ENCODE measurements around the gene PLBD2.

Gene PLBD2

DNA sequence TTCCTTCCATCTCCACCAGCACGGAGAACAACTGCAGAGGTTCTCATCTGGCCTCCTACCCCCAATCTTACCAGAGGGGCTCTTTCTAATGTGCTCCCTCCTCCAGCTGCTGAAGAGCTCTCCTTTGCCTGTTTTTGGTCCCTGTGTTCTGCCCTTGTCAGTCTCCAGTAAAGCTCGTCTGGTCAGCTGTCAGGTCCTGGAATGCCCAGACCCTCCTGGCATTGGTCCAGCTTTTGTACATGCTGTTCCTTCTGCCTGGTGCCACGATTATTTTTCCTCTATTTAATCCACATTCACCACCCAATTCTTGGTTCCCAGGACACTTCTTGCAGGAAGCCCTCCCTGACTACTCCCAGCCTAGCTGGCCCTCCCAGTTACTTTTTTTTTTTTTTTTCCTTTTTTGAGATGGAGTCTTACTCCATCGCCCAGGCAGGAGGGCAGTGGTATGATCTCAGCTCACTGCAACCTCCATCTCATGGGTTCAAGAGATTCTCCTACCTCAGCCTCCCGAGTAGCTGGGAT, 30.0 kb upstream of the PLBD2 start:
- no peak for DNase-seq (ENCODE audit: extremely low read depth, low read depth)
- no peak overlapping the region for H3K4me3 ChIP-seq (replicated peaks; ENCODE audit: low read depth, low read length)
- TF ChIP-seq, protein P1, sequence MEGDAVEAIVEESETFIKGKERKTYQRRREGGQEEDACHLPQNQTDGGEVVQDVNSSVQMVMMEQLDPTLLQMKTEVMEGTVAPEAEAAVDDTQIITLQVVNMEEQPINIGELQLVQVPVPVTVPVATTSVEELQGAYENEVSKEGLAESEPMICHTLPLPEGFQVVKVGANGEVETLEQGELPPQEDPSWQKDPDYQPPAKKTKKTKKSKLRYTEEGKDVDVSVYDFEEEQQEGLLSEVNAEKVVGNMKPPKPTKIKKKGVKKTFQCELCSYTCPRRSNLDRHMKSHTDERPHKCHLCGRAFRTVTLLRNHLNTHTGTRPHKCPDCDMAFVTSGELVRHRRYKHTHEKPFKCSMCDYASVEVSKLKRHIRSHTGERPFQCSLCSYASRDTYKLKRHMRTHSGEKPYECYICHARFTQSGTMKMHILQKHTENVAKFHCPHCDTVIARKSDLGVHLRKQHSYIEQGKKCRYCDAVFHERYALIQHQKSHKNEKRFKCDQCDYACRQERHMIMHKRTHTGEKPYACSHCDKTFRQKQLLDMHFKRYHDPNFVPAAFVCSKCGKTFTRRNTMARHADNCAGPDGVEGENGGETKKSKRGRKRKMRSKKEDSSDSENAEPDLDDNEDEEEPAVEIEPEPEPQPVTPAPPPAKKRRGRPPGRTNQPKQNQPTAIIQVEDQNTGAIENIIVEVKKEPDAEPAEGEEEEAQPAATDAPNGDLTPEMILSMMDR (IDR thresholded peaks at IDR 0.05; ENCODE audit: low read depth, low read length, missing control alignments) = no peak

DNA sequence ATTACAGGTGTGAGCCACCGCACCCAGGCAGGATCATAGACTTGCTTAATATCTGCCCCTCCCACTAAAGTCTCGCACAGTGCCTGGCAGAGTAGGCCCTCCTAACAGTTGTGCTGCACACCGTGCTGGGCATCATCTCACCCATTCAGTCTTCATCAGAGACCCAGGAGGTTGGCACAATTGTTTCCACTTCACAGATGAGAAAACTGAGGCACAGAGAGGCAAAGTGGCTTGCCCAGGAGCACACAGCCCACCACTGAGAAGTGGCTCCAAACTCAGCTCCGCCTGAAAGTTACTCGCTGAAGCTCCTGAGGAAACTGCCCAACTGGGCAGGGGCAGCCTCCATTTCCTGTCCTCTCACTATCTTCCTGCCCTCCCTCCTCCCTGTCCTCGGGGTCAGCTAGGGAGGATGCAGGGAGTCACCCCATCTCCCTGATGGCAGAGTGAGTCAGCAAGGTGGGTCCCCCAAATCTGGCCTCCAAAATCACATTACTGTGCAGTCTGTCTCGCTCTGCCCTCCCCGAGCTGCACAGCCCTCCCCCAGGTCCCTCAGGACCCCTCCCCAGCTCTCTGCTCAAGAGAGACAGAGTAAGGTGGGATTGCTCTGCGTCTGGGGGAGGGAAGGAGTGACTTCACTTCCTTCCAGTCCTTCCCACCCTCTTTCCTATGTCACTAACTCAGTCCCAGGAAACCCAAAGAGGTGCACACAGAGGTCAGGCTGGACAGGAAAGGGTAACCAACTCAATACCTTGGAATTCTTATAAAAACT, 29.2 kb upstream of the PLBD2 start:
- no peak overlapping the region for H3K4me3 ChIP-seq (replicated peaks; ENCODE audit: low read depth, low read length)
- TF ChIP-seq, protein P1 (IDR thresholded peaks at IDR 0.05; ENCODE audit: low read depth, low read length, missing control alignments) = no peak
- no peak for DNase-seq (ENCODE audit: extremely low read depth, low read depth)

DNA sequence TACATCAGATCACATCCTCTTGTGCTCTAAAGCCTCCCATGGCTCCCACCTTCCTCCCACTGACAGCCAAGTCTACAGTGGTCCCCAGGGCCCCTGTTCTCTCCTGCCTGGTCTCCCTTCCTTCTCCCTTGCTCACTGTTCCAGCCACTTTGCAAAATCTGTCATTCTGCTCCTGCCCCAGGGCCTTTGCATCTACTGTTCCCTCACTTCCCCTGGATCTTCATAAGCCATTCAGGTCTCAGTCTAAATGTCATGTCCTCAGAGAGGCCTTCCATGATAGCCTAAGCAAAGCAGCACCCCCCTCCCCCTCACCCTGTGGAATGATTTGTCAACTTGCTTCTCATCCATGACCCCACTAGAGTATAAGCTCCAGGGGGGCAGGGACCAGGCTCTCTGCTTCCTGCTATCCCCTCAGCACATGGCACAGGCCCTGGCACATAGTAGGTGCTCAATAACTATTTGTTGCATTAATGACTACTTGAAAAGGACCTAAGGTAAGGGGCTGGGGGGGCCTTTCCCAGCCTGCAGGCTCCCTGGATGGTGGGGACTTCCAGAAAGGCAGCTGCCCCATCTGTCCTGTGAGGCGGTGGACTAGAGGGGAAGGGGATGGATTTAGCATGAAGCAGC, 28.5 kb upstream of the PLBD2 start:
- H3K4me3 ChIP-seq (replicated peaks; ENCODE audit: low read depth, low read length) = no peak overlapping the region
- DNase-seq (ENCODE audit: extremely low read depth, low read depth) = no peak
- TF ChIP-seq, protein P1 (IDR thresholded peaks at IDR 0.05; ENCODE audit: low read depth, low read length, missing control alignments) = no peak

DNA sequence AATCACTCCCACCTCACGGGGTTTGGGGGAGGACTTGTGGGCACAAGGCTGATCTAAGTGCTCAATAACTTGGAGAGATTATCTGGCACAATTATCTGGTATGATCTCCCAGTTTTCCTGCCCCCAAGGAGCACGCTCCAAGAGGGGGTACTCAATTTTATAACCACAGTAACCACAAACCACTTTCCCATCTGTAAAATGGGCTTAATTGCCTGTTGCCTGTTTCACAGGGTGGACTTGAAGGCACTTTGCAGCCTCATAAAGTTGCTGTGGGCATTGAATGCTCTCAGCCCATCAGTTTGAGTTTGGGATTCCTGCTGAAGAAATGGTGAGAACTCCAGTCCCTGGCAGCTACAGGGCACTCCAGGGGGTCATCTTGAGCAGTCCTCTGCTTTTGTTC, 27.9 kb upstream of the PLBD2 start:
- TF ChIP-seq, protein P1 (IDR thresholded peaks at IDR 0.05; ENCODE audit: low read depth, low read length, missing control alignments) = no peak
- DNase-seq (ENCODE audit: extremely low read depth, low read depth) = no peak
- no peak overlapping the region for H3K4me3 ChIP-seq (replicated peaks; ENCODE audit: low read depth, low read length)

DNA sequence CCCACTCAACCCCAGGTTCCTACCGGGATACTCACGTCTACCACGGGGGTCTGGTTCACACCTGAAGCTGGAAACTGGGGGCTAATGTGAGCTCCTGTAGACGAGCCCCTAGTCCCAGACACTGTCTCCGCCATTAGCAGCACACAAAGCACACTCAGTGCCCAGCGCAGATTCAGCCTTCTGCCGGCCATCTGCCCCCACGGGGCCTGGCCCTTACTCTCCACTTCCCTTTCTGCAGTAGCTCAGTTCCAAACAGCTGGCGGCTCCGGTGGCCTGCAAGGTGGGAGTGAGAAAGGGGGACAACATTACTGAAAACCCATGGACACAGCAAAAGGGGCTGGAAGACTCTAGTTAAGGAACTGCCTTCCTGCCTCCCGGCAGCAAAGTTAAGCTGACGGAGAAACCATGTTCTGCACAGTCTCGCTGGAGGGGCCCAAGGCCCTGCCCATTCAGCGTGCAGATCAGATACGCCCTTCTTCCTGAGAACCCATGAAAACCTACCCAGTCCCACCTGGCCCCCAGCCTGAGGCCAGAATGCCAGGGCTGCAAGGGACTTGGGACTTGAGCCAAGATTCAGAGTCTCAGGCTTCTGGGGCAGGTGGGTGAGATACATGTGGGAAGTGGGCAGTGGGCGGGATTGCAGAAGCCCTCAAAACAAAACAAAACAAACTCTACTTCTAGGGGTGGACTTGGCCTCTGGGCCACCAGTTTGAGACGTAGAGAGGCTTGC, 25.5 kb upstream of the PLBD2 start:
- TF ChIP-seq, protein P1 (IDR thresholded peaks at IDR 0.05; ENCODE audit: low read depth, low read length, missing control alignments) = no peak
- no peak overlapping the region for H3K4me3 ChIP-seq (replicated peaks; ENCODE audit: low read depth, low read length)
- DNase-seq (ENCODE audit: extremely low read depth, low read depth) = no peak

DNA sequence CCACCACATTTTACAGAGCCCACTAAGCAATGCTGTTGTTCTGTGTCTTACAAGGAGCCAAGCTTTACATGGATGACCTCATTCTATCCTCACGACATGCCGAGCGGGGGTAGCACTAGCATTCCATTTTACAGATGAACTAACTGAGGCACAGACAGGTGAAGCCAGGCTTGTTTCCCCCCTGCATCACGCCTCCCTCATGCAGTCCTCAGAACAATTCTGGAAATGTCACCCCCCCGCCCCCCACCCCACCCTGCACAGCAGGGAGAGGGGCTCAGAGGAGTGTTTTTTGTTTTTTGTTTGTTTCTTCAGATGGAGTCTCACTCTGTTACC, 25.0 kb upstream of the PLBD2 start:
- H3K4me3 ChIP-seq (replicated peaks; ENCODE audit: low read depth, low read length) = no peak overlapping the region
- TF ChIP-seq, protein P1 (IDR thresholded peaks at IDR 0.05; ENCODE audit: low read depth, low read length, missing control alignments) = no peak
- no peak for DNase-seq (ENCODE audit: extremely low read depth, low read depth)

Measured in HFF-Myc (cell line).